ENCODE measurements around the gene RPUSD3. TPM values are rescaled to one million over a fixed set of nuclear protein-coding genes. Genes with fewer than 3 reads are reported as not detected.
A peak's percentile ranks its signal among the peaks of the same experiment; 100 is the strongest.

Gene RPUSD3
- total and polyA plus RNA-seq, 9 of the 15 experiments (the other 6 are each of a cell fraction or from before 2014, with no cell fraction given), result 13.8 to 99.0 (median 59.3) TPM

GRCh38 chr3:9890249-9891071 lies 46.7 kb upstream of the RPUSD3 start, which contains the start of gene JAGN1 (continued):
- TF ChIP-seq RNF219 (CRISPR knock-in tag; IDR thresholded peaks at IDR 0.05), result no peak
- no peak for TF ChIP-seq ZNF354B (CRISPR knock-in tag; IDR thresholded peaks at IDR 0.05)
- TF ChIP-seq RFX7 (CRISPR knock-in tag; IDR thresholded peaks at IDR 0.05), result no peak
- TF ChIP-seq SMAD1 (IDR thresholded peaks at IDR 0.05; ENCODE audit: low read depth, low read length, partially characterized antibody), result peak; percentile 27
- TF ChIP-seq E2F1 (CRISPR knock-in tag; IDR thresholded peaks at IDR 0.05), result peak; percentile 88
- TF ChIP-seq HNRNPL (IDR thresholded peaks at IDR 0.05; ENCODE audit: low read depth, low read length), result peak; percentile 37; the same call in 1 of the 2 replicates
- TF ChIP-seq ASH1L (IDR thresholded peaks at IDR 0.05; ENCODE audit: borderline replicate concordance, low read depth, partially characterized antibody), result no peak
- TF ChIP-seq ARID3A (IDR thresholded peaks at IDR 0.05; ENCODE audit: borderline replicate concordance, low read depth, low read length), result peak; percentile 33; the same call in 1 of the 2 replicates
- peak; percentile 22 to 87 (median 77) for TF ChIP-seq YY1 (IDR thresholded peaks at IDR 0.05; ENCODE audit: borderline replicate concordance in 1 of 3, control insufficient read depth in 1 of 3, extremely low read depth in 1 of 3, insufficient read depth in 3 of 3, insufficient read length in 1 of 3, insufficient replicate concordance in 2 of 3, low read depth in 1 of 3, low read length in 2 of 3)
- peak; percentile 35; the same call in 1 of the 2 replicates for TF ChIP-seq ARID1B (IDR thresholded peaks at IDR 0.05)
- TF ChIP-seq MYC (IDR thresholded peaks at IDR 0.05; ENCODE audit: low read depth, low read length), result peak; percentile 92
- TF ChIP-seq MYC (CRISPR knock-in tag; IDR thresholded peaks at IDR 0.05; ENCODE audit: borderline replicate concordance, low read depth), result peak; percentile 93; the same call in 1 of the 2 replicates
- TF ChIP-seq SOX6 (IDR thresholded peaks at IDR 0.05), result peak; percentile 58
- TF ChIP-seq KAT7 (CRISPR knock-in tag; IDR thresholded peaks at IDR 0.05; ENCODE audit: borderline replicate concordance), result peak; percentile 77
- TF ChIP-seq DLX4 (CRISPR knock-in tag; IDR thresholded peaks at IDR 0.05), result no peak
- TF ChIP-seq RBFOX2 (IDR thresholded peaks at IDR 0.05; ENCODE audit: low read depth, low read length), result peak; percentile 96
- TF ChIP-seq ZNF76 (CRISPR knock-in tag; IDR thresholded peaks at IDR 0.05; ENCODE audit: borderline replicate concordance), result peak; percentile 80; the same call in 1 of the 2 replicates
- TF ChIP-seq ETV6 (IDR thresholded peaks at IDR 0.05; ENCODE audit: borderline replicate concordance in 1 of 2, low read depth in 2 of 2, low read length in 1 of 2), result no peak
- TF ChIP-seq ETV6 (CRISPR knock-in tag; IDR thresholded peaks at IDR 0.05; ENCODE audit: borderline replicate concordance), result no peak

Data from K562 (cell line).